ENCODE measurements around the gene EPHA7. TPM values are rescaled to one million over a fixed set of nuclear protein-coding genes. Genes with fewer than 3 reads are reported as not detected.

EPHA7 gene
- total RNA-seq (2021) = 9.4 and 9.5 TPM in 2 replicates
- long read RNA-seq, full-length matches to known transcripts = 22 of 54 reads
- long read RNA-seq, partial matches to known transcripts = 19 of 54 reads
- long read RNA-seq, other reads (novel, unspliced or antisense) = 13 of 54 reads

DNA sequence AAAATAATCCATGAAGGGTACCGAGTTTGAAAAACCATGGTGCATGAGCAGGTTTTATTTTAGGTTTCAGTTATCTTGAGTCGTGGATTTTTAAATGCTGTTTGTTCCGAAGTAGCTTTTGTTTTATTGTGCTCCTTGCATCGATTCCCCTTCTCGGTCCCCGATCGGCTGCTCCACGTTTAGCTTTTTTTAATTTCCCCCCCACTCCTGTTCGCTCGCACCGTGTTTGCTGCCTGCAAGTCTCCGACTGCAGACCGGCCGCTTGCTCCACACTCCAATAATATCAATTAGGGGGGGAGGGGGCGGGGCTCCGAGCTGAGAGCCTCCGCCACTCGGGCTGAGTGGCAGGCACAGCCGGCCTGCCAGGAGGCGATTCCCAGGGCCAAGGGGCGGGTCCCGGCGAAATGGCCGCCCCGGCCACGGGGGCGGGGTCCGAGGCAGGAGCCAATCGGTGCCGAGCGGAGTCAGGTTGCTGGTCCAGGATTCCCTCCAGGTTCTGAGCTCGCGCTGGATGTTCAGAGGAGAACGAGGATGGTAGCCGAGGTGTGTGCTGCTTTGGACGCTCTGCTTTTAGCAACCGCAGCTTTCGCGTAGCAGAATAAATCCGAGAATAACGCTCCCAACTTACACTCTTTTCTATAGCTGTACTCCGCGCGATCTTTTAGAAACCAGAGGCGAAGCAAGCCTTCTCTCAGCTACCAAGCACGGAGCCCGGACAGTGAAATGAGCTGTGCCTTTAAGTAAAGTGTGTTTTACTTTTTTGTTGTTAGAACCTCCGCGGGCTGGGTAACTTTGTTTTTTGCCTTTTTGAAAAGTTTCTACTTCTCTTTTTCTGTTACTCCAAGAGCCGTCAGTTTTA is at the start of gene EPHA7:
Gene EPHA7 (minus strand): TSS at position 256 of the 859 bp plus-strand sequence. CDS start 218 bp downstream, at position 38.
- H3K23ac ChIP-seq (ENCODE audit: insufficient read length, low read depth, low read length) = no peak within 1 kb of the TSS
- H3K56ac ChIP-seq (ENCODE audit: insufficient read length, low read depth, low read length) = no peak within 1 kb of the TSS
- no peak within 1 kb of the TSS for H4K8ac ChIP-seq (replicated peaks; ENCODE audit: insufficient read length, low read depth, low read length)
- TF ChIP-seq, protein P1, sequence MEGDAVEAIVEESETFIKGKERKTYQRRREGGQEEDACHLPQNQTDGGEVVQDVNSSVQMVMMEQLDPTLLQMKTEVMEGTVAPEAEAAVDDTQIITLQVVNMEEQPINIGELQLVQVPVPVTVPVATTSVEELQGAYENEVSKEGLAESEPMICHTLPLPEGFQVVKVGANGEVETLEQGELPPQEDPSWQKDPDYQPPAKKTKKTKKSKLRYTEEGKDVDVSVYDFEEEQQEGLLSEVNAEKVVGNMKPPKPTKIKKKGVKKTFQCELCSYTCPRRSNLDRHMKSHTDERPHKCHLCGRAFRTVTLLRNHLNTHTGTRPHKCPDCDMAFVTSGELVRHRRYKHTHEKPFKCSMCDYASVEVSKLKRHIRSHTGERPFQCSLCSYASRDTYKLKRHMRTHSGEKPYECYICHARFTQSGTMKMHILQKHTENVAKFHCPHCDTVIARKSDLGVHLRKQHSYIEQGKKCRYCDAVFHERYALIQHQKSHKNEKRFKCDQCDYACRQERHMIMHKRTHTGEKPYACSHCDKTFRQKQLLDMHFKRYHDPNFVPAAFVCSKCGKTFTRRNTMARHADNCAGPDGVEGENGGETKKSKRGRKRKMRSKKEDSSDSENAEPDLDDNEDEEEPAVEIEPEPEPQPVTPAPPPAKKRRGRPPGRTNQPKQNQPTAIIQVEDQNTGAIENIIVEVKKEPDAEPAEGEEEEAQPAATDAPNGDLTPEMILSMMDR (conservative IDR thresholded peaks at IDR 0.05) = no peak
- no peak within 1 kb of the TSS for H3K18ac ChIP-seq (ENCODE audit: insufficient read length, low read depth, low read length)
- H3K14ac ChIP-seq (ENCODE audit: insufficient read depth, low read length) = peak within 1 kb of the TSS; percentile 17; the same call in 1 of the 2 replicates
- no peak within 1 kb of the TSS for H2AK5ac ChIP-seq (ENCODE audit: insufficient read length, low read length)
- no peak within 1 kb of the TSS for H3T11ph ChIP-seq (ENCODE audit: low read length)
- H3K79me2 ChIP-seq (ENCODE audit: insufficient read depth, low read length) = no peaks in the 10 kb centered on the region
- H3K79me1 ChIP-seq (ENCODE audit: insufficient read depth, low read depth, low read length, poor library complexity, severe bottlenecking) = no peaks in the 10 kb centered on the region
- Mint-ChIP-seq H3K4me3 (peak within 1 kb of the TSS; percentile 87 to 98), H3K27me3 (ENCODE audit: low read depth) (peaks cover 34% of the 10 kb centered on the region), H3K27ac (peak within 1 kb of the TSS; percentile 81 to 96 (median 95); a peak in 6 of 7 replicates), H3K36me3 (ENCODE audit: insufficient read depth in 1 of 3, low read depth in 3 of 3) (peaks cover 0 to 2% (median 0%) of the 10 kb centered on the region in 3 experiments; a peak in 1 of 7 replicates), H3K4me1 (peaks cover 26 to 34% of the 10 kb centered on the region in 2 experiments), H3K9me3 (peaks cover 0 to 4% of the 10 kb centered on the region in 2 experiments; a peak in 1 of 5 replicates)
- H2BK5ac ChIP-seq (ENCODE audit: insufficient read length, low read length) = no peak within 1 kb of the TSS
- peaks cover 18% of the 10 kb centered on the region for H3K23me2 ChIP-seq (ENCODE audit: insufficient read length, low read depth, low read length, poor library complexity, severe bottlenecking)
- H2BK12ac ChIP-seq (ENCODE audit: insufficient read length, low read depth, low read length) = no peak within 1 kb of the TSS
- no CpG with 5 or more reads among the region's 50 CpGs for WGBS (ENCODE audit: extremely low coverage, insufficient read length, low lambda C conversion rate)
- no peak within 1 kb of the TSS for H2AFZ ChIP-seq (ENCODE audit: low read length)
- H3K4me1 ChIP-seq (ENCODE audit: insufficient read depth, low read length) = no peaks in the 10 kb centered on the region
- H4K91ac ChIP-seq (ENCODE audit: insufficient read length, low read depth, low read length) = no peak within 1 kb of the TSS
- H2BK120ac ChIP-seq (ENCODE audit: low read depth, low read length, poor library complexity, severe bottlenecking) = no peak within 1 kb of the TSS
- no peaks in the 10 kb centered on the region for H4K20me1 ChIP-seq (ENCODE audit: control insufficient read depth, insufficient read depth, insufficient read length)
- H2BK15ac ChIP-seq (ENCODE audit: low read depth, low read length) = no peak within 1 kb of the TSS
- H2BK20ac ChIP-seq (ENCODE audit: low read depth, low read length, poor library complexity, severe bottlenecking) = no peak within 1 kb of the TSS
- H3K9me3 ChIP-seq (ENCODE audit: control insufficient read depth, low read depth, low read length) = no peaks in the 10 kb centered on the region
- DNase-seq = peak; percentile 99
- peaks cover 9% of the 10 kb centered on the region for H3K27me3 ChIP-seq (ENCODE audit: insufficient read depth, low read length)
- no peak within 1 kb of the TSS for H4K5ac ChIP-seq (ENCODE audit: insufficient read length, low read depth, low read length)
- H3K9ac ChIP-seq (ENCODE audit: extremely low read depth, insufficient read length, low read length) = peak within 1 kb of the TSS; percentile 76
- H3K4ac ChIP-seq (ENCODE audit: low read depth, low read length) = no peak within 1 kb of the TSS
- no peak within 1 kb of the TSS for H3K27ac ChIP-seq (ENCODE audit: insufficient read length, low read depth, low read length)
- peak within 1 kb of the TSS; percentile 99 for H3K4me2 ChIP-seq (ENCODE audit: insufficient read depth, insufficient read length, low read length)

Measured in H9 (cell line).